Measurements from ENCODE around the gene TSPAN17.

Gene TSPAN17

DNA sequence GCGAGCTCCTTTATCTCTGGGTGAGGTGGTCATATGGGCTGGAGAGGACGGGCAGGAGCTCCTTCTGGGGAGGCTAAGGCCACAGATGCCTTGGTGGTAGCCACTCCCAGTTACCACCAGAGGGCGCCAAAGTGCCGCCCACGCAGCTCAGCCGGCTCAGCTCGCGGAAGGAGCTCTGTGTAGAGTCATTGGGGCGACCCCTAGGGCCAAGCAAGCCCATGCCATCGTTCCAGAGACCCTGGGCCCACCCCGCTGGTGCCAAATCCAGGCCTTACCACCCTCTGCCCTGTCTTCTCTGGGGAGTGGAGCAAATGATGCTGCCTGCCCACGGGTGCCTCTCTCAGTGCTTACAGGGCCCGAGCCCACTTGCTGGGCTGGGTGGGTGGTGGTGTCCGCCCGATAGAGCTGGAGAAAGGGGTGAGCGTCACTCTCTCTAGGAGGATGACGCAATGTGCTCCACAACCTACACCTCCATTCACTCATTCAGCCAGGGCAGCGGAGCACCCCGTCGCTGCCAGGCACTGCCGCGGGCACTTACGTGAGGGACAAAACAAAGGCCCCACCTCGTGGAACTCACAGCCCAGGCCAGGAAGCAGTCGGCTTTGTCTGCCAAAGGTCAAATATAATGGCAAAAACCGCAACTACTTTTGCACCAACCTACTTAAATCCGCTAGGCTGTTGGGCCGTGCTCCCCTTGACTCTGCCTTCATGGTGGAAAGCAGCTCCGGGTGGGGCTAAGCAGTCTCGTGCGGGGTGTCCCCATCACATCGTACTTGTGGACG, 13.8 kb downstream of the TSPAN17 start:
- peak in 12 of 14 donors; percentile 22 to 73 (median 44) for DNase-seq

DNA sequence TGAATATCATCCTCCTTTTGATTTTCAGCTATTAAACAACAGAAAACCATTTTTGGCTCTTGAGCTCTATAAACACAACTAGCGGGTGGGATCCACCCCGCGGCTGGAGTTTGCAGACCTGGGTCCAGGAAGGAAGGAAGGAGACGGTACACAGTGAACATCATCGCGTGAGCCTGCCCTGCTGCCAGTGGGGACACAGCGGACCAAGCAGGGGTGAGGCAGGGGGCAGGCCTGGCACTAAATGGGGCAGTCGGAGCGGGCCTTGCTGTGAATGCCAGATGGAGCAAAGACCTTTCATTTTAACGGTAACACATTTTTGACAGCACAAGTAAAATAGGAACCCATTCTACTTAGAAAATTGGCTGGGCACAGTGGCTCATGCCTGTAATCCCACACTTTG, 14.4 kb downstream of the TSPAN17 start:
- DNase-seq, result no peak

DNA sequence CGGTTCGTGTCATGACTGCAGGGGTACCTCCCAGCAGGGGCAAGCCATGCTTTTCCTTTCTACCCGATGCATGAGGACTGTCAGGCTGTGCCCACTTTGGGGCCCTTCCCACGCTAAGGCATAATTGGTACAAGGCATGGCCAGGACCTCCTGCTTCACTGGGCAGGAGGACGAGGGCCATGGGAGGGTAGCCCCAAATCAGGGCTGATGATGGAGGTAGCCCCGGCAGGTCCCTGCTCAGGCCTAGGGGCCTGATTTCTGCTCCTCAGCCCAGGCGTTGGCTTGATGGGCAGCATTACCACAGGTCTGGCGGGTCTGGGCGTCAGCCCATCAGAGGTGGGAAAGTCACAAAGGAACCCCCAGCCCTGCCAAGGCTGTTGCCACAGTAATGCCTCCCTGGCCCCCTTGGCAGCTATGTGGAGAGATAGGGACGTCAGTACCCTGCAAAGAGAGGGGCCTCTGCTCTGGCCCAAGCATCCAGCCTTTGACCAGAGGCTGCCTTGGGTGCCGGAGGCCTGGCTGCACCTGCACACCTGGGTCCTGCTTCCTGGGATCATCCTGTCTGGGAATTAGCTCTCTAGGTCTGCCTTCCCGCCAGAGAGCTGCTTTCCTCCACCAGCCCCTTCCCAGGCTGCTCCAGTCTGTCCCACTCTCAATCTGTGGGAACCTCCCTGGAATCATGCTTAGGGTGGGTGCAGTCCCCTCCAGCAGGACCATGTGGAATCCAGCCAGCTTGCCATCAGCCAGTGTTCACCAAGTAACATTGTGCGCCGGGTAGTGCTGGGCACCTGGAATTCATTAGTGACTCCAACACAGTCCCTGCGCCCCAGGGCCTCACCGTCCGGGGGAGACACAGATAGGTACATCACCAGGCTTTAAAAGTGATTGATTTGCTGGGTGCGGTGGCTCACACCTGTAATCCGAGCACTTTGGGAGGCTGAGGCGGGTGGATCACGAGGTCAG, 15.4 kb downstream of the TSPAN17 start:
- no peak for DNase-seq

DNA sequence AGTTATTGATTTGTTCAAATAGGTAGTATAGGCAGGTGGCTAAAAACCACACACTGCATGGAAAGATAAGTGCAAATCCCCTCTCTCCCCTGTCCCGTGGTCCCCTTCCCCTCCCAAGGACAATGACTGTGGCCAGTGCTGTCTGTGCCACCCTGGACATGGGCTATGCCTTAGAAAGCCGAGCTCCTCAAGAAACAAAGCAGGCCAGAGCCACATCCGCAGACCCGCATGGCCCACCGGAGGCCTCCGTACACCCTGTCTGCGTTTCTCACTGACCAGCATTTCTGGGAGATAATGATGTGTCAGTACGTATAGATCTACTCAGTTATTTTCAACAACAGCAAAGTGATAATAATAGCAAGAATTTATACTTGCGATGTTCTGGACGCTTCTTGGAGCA, 16.3 kb downstream of the TSPAN17 start:
- DNase-seq, result no peak

DNA sequence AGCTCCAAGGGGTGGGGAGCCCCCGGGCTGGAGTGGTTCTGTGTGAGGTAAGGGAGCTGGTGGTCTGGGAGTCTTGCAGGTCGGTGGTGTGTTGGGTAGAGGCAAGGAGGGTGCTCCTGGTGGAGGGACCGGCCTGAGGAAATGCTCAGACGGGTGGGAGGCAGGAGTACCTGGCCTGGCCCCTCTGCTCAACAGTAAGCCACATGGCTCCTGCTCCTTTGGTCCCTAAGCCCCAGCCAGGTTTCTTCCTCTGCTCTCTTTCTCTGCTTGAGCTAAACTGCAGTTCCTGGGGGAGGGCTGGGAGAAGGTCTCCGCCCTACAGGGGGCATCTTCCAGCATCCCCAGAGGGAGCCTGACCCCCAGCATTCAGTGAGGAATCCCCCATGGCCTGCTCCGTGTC, 17.2 kb downstream of the TSPAN17 start:
- DNase-seq, result no peak

GRCh38 chr5:176664886-176665285, 17.6 kb downstream of the TSPAN17 start:
- no peak for DNase-seq

GRCh38 chr5:176665517-176665916, 18.2 kb downstream of the TSPAN17 start:
- DNase-seq, result no peak

DNA sequence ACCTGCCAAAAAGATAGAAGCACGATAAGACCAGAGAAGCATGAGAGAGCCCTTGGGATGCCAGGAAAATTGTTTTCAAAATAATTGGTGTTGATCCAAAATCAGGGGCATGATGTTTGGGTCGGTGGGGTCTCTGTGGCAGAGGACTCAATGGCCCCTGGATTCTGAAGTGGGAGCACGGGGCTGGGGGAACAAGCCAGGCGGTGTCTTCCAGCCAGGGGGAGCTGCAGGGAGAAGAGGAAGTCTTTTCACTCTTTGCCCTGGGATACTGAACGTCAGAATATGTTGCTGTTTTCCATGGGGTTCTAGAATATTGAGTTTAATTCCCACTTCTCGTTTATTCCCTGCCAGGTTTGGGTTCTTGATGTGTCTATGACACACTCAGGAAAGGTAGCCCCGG, 20.4 kb downstream of the TSPAN17 start:
- no peak for DNase-seq

- peak in 1 of 14 donors; percentile 46 for DNase-seq
Observed at GRCh38 chr5:176670449-176670848, 23.2 kb downstream of the TSPAN17 start.

GRCh38 chr5:176671399-176671798, 24.1 kb downstream of the TSPAN17 start:
- no peak for DNase-seq

- DNase-seq, result no peak
Observed at GRCh38 chr5:176671890-176672747, 24.8 kb downstream of the TSPAN17 start.

- DNase-seq, result no peak
Observed at GRCh38 chr5:176673651-176674583, 26.6 kb downstream of the TSPAN17 start.

DNA sequence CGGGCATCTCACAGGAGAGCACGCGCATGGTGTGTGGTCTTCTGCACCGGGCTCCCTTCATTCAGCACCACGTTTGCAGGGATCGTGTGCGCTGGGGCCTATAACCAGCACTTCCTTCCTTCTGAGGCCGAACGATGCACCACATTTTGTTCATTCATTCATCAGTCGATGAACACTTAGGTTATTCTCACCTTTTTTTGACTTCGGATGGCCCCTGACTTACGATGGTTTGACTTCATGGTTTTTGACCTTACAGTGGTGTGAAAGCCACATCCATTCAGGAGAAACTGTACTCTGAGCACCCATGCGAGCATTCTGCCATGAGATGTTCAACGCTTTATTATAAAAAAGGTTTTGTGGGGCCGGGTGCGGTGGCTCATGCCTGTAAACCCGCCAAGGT, 27.5 kb downstream of the TSPAN17 start:
- DNase-seq, result no peak

GRCh38 chr5:176675676-176676360, 28.5 kb downstream of the TSPAN17 start:
- DNase-seq, result peak in 1 of 14 donors; percentile 38

DNA sequence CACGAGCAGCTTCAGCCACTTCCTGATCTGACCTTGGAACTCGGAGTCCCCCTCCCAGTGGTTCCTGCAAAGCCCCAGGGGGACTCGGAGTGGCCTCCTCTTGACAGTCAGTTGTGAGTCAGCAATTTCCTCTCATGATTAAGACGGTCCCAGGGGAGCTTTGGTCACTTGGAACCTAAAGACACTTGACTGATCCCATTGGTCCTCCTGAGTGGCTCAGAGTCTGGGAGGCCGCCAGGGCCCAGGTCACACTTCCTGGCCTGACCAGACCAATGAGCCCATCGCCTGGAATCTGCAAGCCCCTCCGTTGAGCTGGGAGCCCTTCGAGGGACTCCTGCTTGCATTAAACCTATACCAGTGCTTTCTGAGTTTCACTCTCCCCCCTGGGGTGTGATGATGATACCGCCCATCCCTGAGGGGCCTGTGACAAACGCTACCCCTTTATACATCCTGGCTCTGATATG, 29.1 kb downstream of the TSPAN17 start:
- no peak for DNase-seq

- peak in 3 of 14 donors; percentile 5 to 93 (median 9) for DNase-seq
Observed at GRCh38 chr5:176677209-176677939, 30.1 kb downstream of the TSPAN17 start.

DNA sequence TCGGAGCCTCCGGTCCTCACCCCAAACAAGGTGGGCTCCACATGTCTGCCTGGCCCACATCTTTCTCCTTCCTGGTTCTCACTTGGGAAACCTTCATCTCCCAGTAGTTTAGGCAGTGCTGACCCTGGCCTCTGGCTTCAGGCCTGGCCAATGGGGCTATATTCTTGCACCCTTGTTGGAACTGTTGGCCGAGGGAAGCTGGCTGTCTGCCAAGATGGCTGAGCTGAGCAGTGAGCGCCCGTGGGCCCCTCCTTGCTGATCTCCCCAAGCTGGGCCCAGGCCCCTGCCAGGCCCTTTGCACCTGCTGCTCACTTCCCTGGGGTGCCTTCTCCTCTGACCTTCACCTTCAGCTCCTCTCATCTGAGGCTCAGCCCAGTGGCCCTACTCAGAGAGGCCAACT, 31.3 kb downstream of the TSPAN17 start:
- DNase-seq, result peak in 1 of 14 donors; percentile 45

DNA sequence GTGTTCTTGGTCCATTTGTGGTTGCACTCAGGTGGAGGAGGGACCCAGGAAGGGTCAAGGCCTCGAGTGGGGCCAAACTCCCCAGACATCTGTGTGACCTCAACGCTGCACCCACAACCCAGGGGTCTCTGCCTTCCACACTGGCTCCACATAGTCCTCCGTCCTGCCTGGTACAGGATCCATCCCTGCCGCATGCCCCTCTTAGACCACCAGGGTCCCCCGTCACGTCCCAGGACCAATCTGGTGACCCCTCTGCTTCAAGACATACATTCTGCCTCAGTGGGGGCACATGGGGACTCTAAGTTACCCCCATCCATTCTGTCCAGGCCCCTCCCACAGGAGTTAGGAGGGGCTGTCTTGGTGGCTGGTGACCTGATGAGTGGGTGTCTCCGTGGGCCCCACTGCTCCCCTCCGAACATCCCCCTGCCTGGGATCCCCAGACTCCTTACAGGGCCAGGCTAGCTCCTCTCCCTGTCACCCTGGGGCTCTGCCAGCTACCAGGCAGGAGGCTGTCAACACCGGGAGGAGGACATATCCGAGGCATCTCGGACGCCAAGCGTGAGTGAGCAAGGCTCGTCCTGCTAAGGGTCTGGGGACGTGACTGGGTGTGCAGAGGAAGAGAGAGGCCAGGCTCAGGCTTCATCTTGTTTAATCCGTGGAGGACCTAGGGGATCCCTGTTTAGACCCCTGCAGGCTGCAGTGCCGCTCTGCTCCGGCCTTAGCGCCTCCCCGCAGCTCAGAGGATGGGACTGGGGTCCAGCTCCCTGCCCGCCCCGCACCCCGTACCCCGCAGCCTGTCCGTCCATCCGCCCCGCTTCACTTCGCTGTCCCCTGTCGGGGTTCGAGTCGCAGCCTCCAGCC, 32.3 kb downstream of the TSPAN17 start:
- DNase-seq, result no peak

GRCh38 chr5:176680226-176680563, 32.9 kb downstream of the TSPAN17 start:
- DNase-seq, result no peak
